Measurements from ENCODE around the gene SENP5.

GRCh38 chr3:196948442-196949284, 80.9 kb downstream of the SENP5 start:
- TF ChIP-seq, protein P1, sequence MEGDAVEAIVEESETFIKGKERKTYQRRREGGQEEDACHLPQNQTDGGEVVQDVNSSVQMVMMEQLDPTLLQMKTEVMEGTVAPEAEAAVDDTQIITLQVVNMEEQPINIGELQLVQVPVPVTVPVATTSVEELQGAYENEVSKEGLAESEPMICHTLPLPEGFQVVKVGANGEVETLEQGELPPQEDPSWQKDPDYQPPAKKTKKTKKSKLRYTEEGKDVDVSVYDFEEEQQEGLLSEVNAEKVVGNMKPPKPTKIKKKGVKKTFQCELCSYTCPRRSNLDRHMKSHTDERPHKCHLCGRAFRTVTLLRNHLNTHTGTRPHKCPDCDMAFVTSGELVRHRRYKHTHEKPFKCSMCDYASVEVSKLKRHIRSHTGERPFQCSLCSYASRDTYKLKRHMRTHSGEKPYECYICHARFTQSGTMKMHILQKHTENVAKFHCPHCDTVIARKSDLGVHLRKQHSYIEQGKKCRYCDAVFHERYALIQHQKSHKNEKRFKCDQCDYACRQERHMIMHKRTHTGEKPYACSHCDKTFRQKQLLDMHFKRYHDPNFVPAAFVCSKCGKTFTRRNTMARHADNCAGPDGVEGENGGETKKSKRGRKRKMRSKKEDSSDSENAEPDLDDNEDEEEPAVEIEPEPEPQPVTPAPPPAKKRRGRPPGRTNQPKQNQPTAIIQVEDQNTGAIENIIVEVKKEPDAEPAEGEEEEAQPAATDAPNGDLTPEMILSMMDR (IDR thresholded peaks at IDR 0.05), result no peak
- TF ChIP-seq POLR2A (IDR thresholded peaks at IDR 0.05), result no peak
